Subcutaneous abdominal adipose tissue (tissue), 5 donors: ENCODE results near the gene EPHA2.
"Not testable (repeated sequence)": the region's sequence is repeated elsewhere in the genome, so short reads cannot be mapped to it uniquely, and the experiment has no call there.

Source experiments
- H3K27ac ChIP-seq: one replicate; pipeline ENCODE4 v1.7.0; 2013; ENCODE audit warnings: low read depth, mild to moderate bottlenecking, inconsistent platforms, low read length, moderate library complexity
- H3K27me3 ChIP-seq, 5 donors: one replicate each; pipeline ENCODE4 v1.7.0; 2013; ENCODE audit warnings: low read length in 5 of 5, inconsistent platforms in 1 of 5; ENCODE audit not compliant: control insufficient read depth in 5 of 5, insufficient read depth in 4 of 5
- H3K36me3 ChIP-seq, 5 donors: one replicate each; pipeline ENCODE4 v1.7.0; 2013; ENCODE audit warnings: low read length in 5 of 5; ENCODE audit not compliant: control insufficient read depth in 5 of 5, insufficient read depth in 5 of 5
- H3K4me1 ChIP-seq, 5 donors: one replicate each; pipeline ENCODE4 v1.7.0; 2013; ENCODE audit warnings: low read length in 5 of 5, mild to moderate bottlenecking in 3 of 5, moderate library complexity in 1 of 5; ENCODE audit not compliant: control insufficient read depth in 5 of 5, insufficient read depth in 5 of 5
- H3K4me3 ChIP-seq, 5 donors: one replicate each; pipeline ENCODE4 v1.7.0; 2013; ENCODE audit warnings: low read length in 5 of 5, low read depth in 1 of 5
- H3K9ac ChIP-seq, 5 donors: one replicate each; pipeline ENCODE4 v1.7.0; 2013; ENCODE audit warnings: low read length in 5 of 5, mild to moderate bottlenecking in 4 of 5, moderate library complexity in 3 of 5
- H3K9me3 ChIP-seq, 5 donors: one replicate each; pipeline ENCODE4 v1.7.0; 2013; ENCODE audit warnings: low read length in 5 of 5; ENCODE audit not compliant: control insufficient read depth in 5 of 5
- donor health status: healthy.
- donor health status: healthy.
- donor health status: healthy.
- donor health status: healthy.
- donor health status: healthy.

The EPHA2 gene

GRCh38 chr1:16116002-16116401 lies 39.9 kb downstream of the EPHA2 start:
- Histone ChIP-seq H3K4me1 (peaks cover 2 to 25% (median 22%) of the 10 kb centered on the region in 5 donors), H3K4me3 (no peak overlapping the region), H3K9me3 (no peaks in the 10 kb centered on the region)

GRCh38 chr1:16115468-16115983 lies 40.3 kb downstream of the EPHA2 start:
- Histone ChIP-seq H3K9me3 (no peaks in the 10 kb centered on the region), H3K4me3 (no peak overlapping the region), H3K36me3 (no peaks in the 10 kb centered on the region), H3K27ac (no peak overlapping the region), H3K4me1 (peaks cover 2 to 22% (median 21%) of the 10 kb centered on the region in 5 donors), H3K27me3 (no peaks in the 10 kb centered on the region), H3K9ac (no peak overlapping the region)

More at GRCh38 chr1:16116002-16116401, 39.9 kb downstream of the EPHA2 start:
- H3K27me3 ChIP-seq = no peaks in the 10 kb centered on the region
- no peak overlapping the region for H3K9ac ChIP-seq
- no peaks in the 10 kb centered on the region for H3K36me3 ChIP-seq
- no peak overlapping the region for H3K27ac ChIP-seq

GRCh38 chr1:16114527-16115467 lies 41.1 kb downstream of the EPHA2 start:
- Histone ChIP-seq H3K27ac (no peak overlapping the region), H3K9ac (no peak overlapping the region), H3K9me3 (no peaks in the 10 kb centered on the region), H3K4me1 (peaks cover 2 to 22% (median 21%) of the 10 kb centered on the region in 5 donors), H3K36me3 (no peaks in the 10 kb centered on the region), H3K27me3 (no peaks in the 10 kb centered on the region), H3K4me3 (no peak overlapping the region)

GRCh38 chr1:16112596-16113555 lies 43.0 kb downstream of the EPHA2 start:
- Histone ChIP-seq H3K9me3 (peaks cover 0 to 10% (median 6%) of the 10 kb centered on the region in 5 donors), H3K4me3 (no peak overlapping the region), H3K27me3 (no peaks in the 10 kb centered on the region), H3K27ac (no peak overlapping the region), H3K9ac (peak overlapping the region in 1 of 5 donors; percentile 30), H3K4me1 (peaks cover 2 to 22% (median 21%) of the 10 kb centered on the region in 5 donors), H3K36me3 (no peaks in the 10 kb centered on the region)

GRCh38 chr1:16111771-16112595 lies 43.9 kb downstream of the EPHA2 start:
- H3K36me3 ChIP-seq = no peaks in the 10 kb centered on the region
- H3K4me3 ChIP-seq = peak overlapping the region in 2 of 5 donors; percentile 2 to 48
- peaks cover 2 to 24% (median 21%) of the 10 kb centered on the region in 5 donors for H3K4me1 ChIP-seq
- H3K27ac ChIP-seq = no peak overlapping the region
- no peaks in the 10 kb centered on the region for H3K27me3 ChIP-seq
- peaks cover 0 to 12% (median 10%) of the 10 kb centered on the region in 5 donors for H3K9me3 ChIP-seq
- peak overlapping the region in 2 of 5 donors; percentile 10 to 53 for H3K9ac ChIP-seq

- Histone ChIP-seq H3K27me3 (no peaks in the 10 kb centered on the region), H3K9me3 (peaks cover 0 to 12% (median 10%) of the 10 kb centered on the region in 5 donors)
These were observed 45.0 kb downstream of the EPHA2 start for GRCh38 chr1:16110884-16111283.

GRCh38 chr1:16110456-16110855 lies 45.4 kb downstream of the EPHA2 start:
- peaks cover 2 to 25% (median 21%) of the 10 kb centered on the region in 5 donors for H3K4me1 ChIP-seq
- H3K9ac ChIP-seq = no peak overlapping the region
- H3K27me3 ChIP-seq = no peaks in the 10 kb centered on the region
- H3K27ac ChIP-seq = no peak overlapping the region
- no peaks in the 10 kb centered on the region for H3K36me3 ChIP-seq
- H3K4me3 ChIP-seq = no peak overlapping the region
- peaks cover 0 to 12% (median 10%) of the 10 kb centered on the region in 5 donors for H3K9me3 ChIP-seq

More at GRCh38 chr1:16110884-16111283, 45.0 kb downstream of the EPHA2 start:
- H3K4me1 ChIP-seq = peaks cover 2 to 25% (median 21%) of the 10 kb centered on the region in 5 donors
- H3K36me3 ChIP-seq = no peaks in the 10 kb centered on the region
- no peak overlapping the region for H3K9ac ChIP-seq
- H3K4me3 ChIP-seq = no peak overlapping the region
- no peak overlapping the region for H3K27ac ChIP-seq

GRCh38 chr1:16109571-16109970 lies 46.3 kb downstream of the EPHA2 start:
- Histone ChIP-seq H3K4me1 (peaks cover 2 to 25% (median 21%) of the 10 kb centered on the region in 5 donors), H3K4me3 (no peak overlapping the region), H3K9me3 (peaks cover 0 to 12% (median 10%) of the 10 kb centered on the region in 5 donors), H3K27me3 (no peaks in the 10 kb centered on the region), H3K36me3 (no peaks in the 10 kb centered on the region), H3K27ac (no peak overlapping the region), H3K9ac (no peak overlapping the region)

- H3K4me3 ChIP-seq, H3K27ac ChIP-seq, H3K36me3 ChIP-seq, H3K9ac ChIP-seq, H3K27me3 ChIP-seq: not testable (repeated sequence)
- Histone ChIP-seq H3K4me1 (peaks cover under 1 to 13% (median 8%) of the 10 kb centered on the region in 5 donors), H3K9me3 (peaks cover 0 to 12% (median 10%) of the 10 kb centered on the region in 5 donors)
These were observed 48.8 kb downstream of the EPHA2 start for GRCh38 chr1:16107039-16107438.
